Upper lobe of left lung (tissue), 4 donors: ENCODE results near the gene HYAL1.

ENCODE experiments used
- CTCF ChIP-seq, 6 experiments: fragments of 450-650 bp in 4 of 6; fragments of 200-600 bp in 2 of 6; sonication (generic) in 2 of 6; IDR thresholded peaks; one replicate each; pipeline ENCODE4 v1.5.1; 2016 to 2019; ENCODE audit warnings: antibody characterized with exemption in 6 of 6
- POLR2A ChIP-seq, 4 donors: fragments of 450-650 bp; IDR thresholded peaks; one replicate each; pipeline ENCODE4 v1.5.1; 2016 to 2017; ENCODE audit warnings: antibody characterized with exemption in 4 of 4, mild to moderate bottlenecking in 2 of 4
- POLR2AphosphoS5 ChIP-seq, 2 donors: sonication (generic); formaldehyde crosslinking; IDR thresholded peaks; one replicate each; pipeline ENCODE4 v1.5.1; 2017; ENCODE audit warnings: antibody characterized with exemption in 2 of 2

GRCh38 chr3:50337175-50337861 is 33.9 kb upstream of the HYAL1 start:
- TF ChIP-seq POLR2AphosphoS5 (IDR thresholded peaks at IDR 0.05) (peak; percentile 93 to 98), CTCF (IDR thresholded peaks at IDR 0.05) (no peak), POLR2A (IDR thresholded peaks at IDR 0.05) (peak; percentile 71 to 95 (median 76))
